GM19395 (cell line): ENCODE data around the gene DYSF.

ENCODE experiments used
- ATAC-seq: cut with Tn5 transposase; IDR thresholded peaks from one replicate; pipeline ENCODE4 v1.9.1; 2021; ENCODE audit warnings: mild to moderate bottlenecking, moderate library complexity; ENCODE audit not compliant: unreplicated experiment

DYSF gene

GRCh38 chr2:71700041-71700657 lies 246.8 kb downstream of the DYSF start:
- no peak for ATAC-seq

GRCh38 chr2:71700658-71701397 lies 247.5 kb downstream of the DYSF start:
- no peak for ATAC-seq

- no peak for ATAC-seq
These were observed 249.0 kb downstream of the DYSF start for GRCh38 chr2:71702071-71702970.

GRCh38 chr2:71702971-71703898 lies 249.9 kb downstream of the DYSF start:
- no peak for ATAC-seq

- ATAC-seq = no peak
These were observed 250.8 kb downstream of the DYSF start for GRCh38 chr2:71704131-71704561.

- no peak for ATAC-seq
These were observed 251.3 kb downstream of the DYSF start for GRCh38 chr2:71704688-71705087.

- no peak for ATAC-seq
These were observed 252.0 kb downstream of the DYSF start for GRCh38 chr2:71705171-71705960.

- ATAC-seq = no peak
These were observed 252.8 kb downstream of the DYSF start for GRCh38 chr2:71706121-71706520.

- no peak for ATAC-seq
These were observed 253.5 kb downstream of the DYSF start for GRCh38 chr2:71706836-71707235.

GRCh38 chr2:71710367-71711132 lies 257.2 kb downstream of the DYSF start:
- ATAC-seq = no peak

GRCh38 chr2:71711133-71711855 lies 257.9 kb downstream of the DYSF start:
- no peak for ATAC-seq

- no peak for ATAC-seq
These were observed 258.9 kb downstream of the DYSF start for GRCh38 chr2:71712158-71712818.

GRCh38 chr2:71713581-71714580 lies 260.5 kb downstream of the DYSF start:
- ATAC-seq = no peak

GRCh38 chr2:71714601-71715240 lies 261.4 kb downstream of the DYSF start:
- ATAC-seq = no peak

GRCh38 chr2:71715241-71715750 lies 261.9 kb downstream of the DYSF start:
- ATAC-seq = no peak
